ENCODE data around the gene SMARCD3. TPM values are rescaled to one million over a fixed set of nuclear protein-coding genes. Genes with fewer than 3 reads are reported as not detected.

Gene SMARCD3
- total RNA-seq, 1 donor from 2014 or later: 105 TPM

DNA sequence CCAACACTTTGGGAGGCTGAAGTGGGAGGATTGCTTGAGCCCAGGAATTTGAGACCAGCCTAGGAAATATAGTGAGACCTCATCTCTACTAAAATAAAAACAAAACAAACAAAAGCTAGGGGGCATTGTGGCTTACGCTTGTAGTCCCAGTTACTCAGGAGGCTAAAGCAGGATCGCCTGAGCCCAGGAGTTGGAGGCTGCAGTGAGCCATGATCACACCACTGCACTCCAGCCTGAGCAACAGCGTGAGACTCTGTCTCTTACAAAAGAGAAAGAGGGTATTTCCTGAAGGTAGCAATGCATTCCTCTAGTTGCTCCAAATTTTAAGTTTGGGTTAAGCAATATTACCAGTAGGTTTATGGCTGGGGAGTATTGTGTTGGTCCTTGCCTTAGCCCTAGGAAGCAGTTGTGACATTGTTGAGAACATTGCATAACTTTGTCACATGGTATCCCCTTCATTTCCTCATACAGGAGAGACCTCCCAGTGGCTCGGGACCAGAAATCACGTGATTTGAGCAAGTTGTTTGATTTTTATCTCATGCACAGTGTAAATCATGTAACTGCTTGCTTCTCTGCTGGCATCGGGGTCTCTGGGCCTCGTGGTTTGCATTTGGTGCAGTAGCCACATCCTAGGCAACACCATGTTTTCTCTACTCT is 23.3 kb upstream of the SMARCD3 start:
- TF ChIP-seq, protein P1, sequence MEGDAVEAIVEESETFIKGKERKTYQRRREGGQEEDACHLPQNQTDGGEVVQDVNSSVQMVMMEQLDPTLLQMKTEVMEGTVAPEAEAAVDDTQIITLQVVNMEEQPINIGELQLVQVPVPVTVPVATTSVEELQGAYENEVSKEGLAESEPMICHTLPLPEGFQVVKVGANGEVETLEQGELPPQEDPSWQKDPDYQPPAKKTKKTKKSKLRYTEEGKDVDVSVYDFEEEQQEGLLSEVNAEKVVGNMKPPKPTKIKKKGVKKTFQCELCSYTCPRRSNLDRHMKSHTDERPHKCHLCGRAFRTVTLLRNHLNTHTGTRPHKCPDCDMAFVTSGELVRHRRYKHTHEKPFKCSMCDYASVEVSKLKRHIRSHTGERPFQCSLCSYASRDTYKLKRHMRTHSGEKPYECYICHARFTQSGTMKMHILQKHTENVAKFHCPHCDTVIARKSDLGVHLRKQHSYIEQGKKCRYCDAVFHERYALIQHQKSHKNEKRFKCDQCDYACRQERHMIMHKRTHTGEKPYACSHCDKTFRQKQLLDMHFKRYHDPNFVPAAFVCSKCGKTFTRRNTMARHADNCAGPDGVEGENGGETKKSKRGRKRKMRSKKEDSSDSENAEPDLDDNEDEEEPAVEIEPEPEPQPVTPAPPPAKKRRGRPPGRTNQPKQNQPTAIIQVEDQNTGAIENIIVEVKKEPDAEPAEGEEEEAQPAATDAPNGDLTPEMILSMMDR (IDR thresholded peaks at IDR 0.05): no peak
- Histone ChIP-seq H3K9me3 (no peaks in the 10 kb centered on the region), H3K27me3 (no peaks in the 10 kb centered on the region), H3K4me3 (no peak overlapping the region), H3K36me3 (no peaks in the 10 kb centered on the region), H3K4me1 (peaks cover 4 to 20% of the 10 kb centered on the region in 2 donors), H3K27ac (peak overlapping the region; percentile 32 to 58)
- peak in 1 of 2 donors; percentile 81 for DNase-seq (ENCODE audit: low spot score in 2 of 2)
- intact Hi-C loops (cut with DNase I): loop anchor here (1.0 to 2.0 kb wide), 2 partner anchors 21 to 31 kb away; no protein-coding TSS in a partner anchor

DNA sequence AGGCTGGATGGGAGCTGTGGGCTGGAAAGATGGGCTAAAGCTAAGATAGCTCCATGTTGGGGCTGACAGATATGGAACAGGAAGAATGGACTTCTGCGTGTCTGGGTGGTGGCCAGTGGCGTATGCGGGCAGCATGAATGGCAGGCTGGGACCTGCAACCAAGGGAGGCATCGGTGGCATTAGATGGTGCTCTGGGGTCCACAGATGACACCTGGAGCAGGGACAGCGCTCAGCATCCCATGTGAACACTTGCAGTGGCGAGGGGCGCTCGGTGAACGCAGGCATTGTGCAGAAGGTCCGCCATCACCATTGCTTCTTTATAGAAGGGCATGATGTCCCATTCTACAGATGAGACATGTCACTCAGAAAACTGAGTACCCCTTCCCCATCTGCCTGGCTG is 21.0 kb upstream of the SMARCD3 start:
- Histone ChIP-seq H3K27ac (no peak overlapping the region), H3K4me3 (no peak overlapping the region), H3K4me1 (peaks cover 4 to 15% of the 10 kb centered on the region in 2 donors), H3K36me3 (no peaks in the 10 kb centered on the region), H3K27me3 (no peaks in the 10 kb centered on the region), H3K9me3 (no peaks in the 10 kb centered on the region)
- intact Hi-C loops (cut with DNase I): no loop called here
- no peak for DNase-seq (ENCODE audit: low spot score in 2 of 2)
- TF ChIP-seq, protein P1 (IDR thresholded peaks at IDR 0.05): no peak

DNA sequence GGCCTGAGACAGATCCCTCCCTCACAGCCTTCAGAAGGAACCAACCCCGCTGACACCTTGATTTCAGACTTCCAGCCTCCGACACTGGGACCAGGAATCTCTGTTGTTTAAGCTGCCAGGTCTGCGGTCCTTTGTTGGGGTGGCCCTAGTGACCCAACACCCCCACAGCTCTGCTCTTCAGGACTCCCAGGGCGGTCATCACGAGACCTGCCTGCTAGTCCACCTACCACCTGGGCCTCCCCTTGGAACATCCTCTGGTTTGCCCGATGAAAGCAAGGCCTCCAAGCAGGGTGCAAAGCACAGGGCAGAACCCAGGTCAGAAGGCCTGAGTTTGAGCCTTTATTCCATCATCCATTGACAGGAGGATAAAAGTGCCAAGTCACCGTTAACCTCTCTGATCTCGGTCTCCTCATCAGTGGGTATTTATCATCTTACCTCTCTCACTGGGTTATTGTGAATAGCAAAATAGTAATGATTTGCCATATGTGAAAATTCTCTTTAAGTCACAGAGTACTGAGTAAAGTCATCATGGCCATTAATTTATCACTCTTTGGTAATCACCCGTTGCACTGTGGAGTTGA is 16.9 kb upstream of the SMARCD3 start:
- DNase-seq (ENCODE audit: low spot score in 2 of 2): no peak
- H3K4me1 ChIP-seq: no peaks in the 10 kb centered on the region
- TF ChIP-seq, protein P1 (IDR thresholded peaks at IDR 0.05): no peak
- no peaks in the 10 kb centered on the region for H3K27me3 ChIP-seq
- intact Hi-C loops (cut with DNase I): no loop called here
- H3K4me3 ChIP-seq: no peak overlapping the region
- no peaks in the 10 kb centered on the region for H3K9me3 ChIP-seq
- no peak overlapping the region for H3K27ac ChIP-seq
- H3K36me3 ChIP-seq: no peaks in the 10 kb centered on the region

DNA sequence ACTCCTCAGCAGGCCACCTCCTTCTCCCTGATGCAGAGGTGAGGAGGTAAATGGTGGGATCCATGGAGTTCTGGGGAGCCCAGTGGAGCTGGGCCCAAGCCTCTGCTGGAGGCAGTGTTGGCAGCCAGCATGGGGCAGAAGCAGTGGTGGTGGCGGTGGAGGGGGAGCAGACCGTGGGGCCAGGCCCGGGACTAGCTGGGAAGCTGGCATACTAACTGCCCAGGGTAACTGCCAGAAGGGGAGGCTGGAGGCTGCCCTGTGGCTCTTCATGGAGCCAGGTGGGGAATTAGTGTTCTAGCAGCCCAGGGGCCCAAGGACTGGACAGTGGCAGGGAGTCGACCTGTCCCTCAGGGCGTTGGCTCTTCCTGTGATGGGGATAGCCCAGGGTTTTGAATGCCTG is 16.1 kb upstream of the SMARCD3 start:
- no peak overlapping the region for H3K4me3 ChIP-seq
- no peak overlapping the region for H3K27ac ChIP-seq
- H3K27me3 ChIP-seq: no peaks in the 10 kb centered on the region
- no peaks in the 10 kb centered on the region for H3K9me3 ChIP-seq
- TF ChIP-seq, protein P1 (IDR thresholded peaks at IDR 0.05): no peak
- no peaks in the 10 kb centered on the region for H3K36me3 ChIP-seq
- H3K4me1 ChIP-seq: no peaks in the 10 kb centered on the region
- intact Hi-C loops (cut with DNase I): no loop called here
- DNase-seq (ENCODE audit: low spot score in 2 of 2): no peak

DNA sequence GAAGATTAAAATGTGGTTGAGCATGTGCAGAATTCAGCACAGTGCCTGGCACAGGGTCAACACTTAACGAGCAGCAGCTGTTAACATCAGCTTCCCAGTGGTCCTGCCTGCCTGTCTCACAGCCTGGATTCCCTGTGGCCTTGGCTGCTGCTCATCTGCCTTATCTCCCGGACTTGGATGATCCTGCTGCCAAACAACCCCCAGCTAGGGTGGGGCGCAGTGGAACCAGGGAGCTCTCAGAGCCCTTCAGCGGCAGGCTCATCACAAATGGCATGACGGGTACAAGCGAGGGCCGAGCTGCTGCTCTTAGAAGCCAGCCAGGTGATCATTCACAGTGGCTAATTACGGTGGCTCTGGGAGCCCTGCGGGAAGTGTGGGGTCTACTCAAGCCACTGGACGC is 13.0 kb upstream of the SMARCD3 start:
- Histone ChIP-seq H3K27me3 (no peaks in the 10 kb centered on the region), H3K27ac (no peak overlapping the region), H3K9me3 (no peaks in the 10 kb centered on the region), H3K4me1 (no peaks in the 10 kb centered on the region), H3K4me3 (no peak overlapping the region), H3K36me3 (no peaks in the 10 kb centered on the region)
- TF ChIP-seq, protein P1 (IDR thresholded peaks at IDR 0.05): no peak
- intact Hi-C loops (cut with DNase I): no loop called here
- DNase-seq (ENCODE audit: low spot score in 2 of 2): no peak

Measured in ascending aorta (tissue), 2 donors.